GM12878 (cell line): Measurements from ENCODE around the gene XCR1. TPM values are rescaled to one million over a fixed set of nuclear protein-coding genes. Genes with fewer than 3 reads are reported as not detected.

Experiments
- ATAC-seq: fragments of 200-7000 bp; cut with Tn5 transposase; 3 replicates; pipeline ENCODE4 v1.9.1; 2020; ENCODE audit warnings: mild to moderate bottlenecking, moderate library complexity
- BruUV-seq: library from RNA; stranded (reverse); fragments of 400-500 nt; replicated peaks from 2 replicates; lab custom pipeline; 2021; lab: Mats Ljungman, UMichigan
- CTCF ChIA-PET: fragments of 300-600 bp; sonication (Branson Sonifier 250); formaldehyde crosslinking; extraction: SDS; loops from one replicate; lab custom pipeline; 2021; ENCODE audit warnings: inconsistent platforms; lab: Yijun Ruan, JAX
- POLR2A ChIA-PET: fragments of 350-600 bp; formaldehyde crosslinking; extraction: SDS; loops from one replicate; lab custom pipeline; 2021; ENCODE audit warnings: inconsistent platforms; lab: Charles Lee
- RAD21 ChIA-PET: fragments of 300-600 bp; sonication (Branson Sonifier 250); formaldehyde crosslinking; loops from one replicate; lab custom pipeline; 2023; ENCODE audit warnings: antibody characterized with exemption; ENCODE audit not compliant: unreplicated experiment; lab: Charles Lee
- SMC1A ChIA-PET: fragments of 300-600 bp; sonication (Branson Sonifier 250); formaldehyde crosslinking; loops from one replicate; lab custom pipeline; 2023; ENCODE audit not compliant: unreplicated experiment, uncharacterized antibody; lab: Charles Lee
- DNase-seq: peaks from one replicate; pipeline ENCODE4 v3.0.0-alpha.2; 2011; ENCODE audit warnings: low read depth, low spot score
- FAIRE-seq: peaks from 3 replicates; lab custom pipeline; 2011; peaks lifted over from hg19 to GRCh38; lab: Jason Lieb, UNC
- H2AFZ ChIP-seq: 2 replicates; pipeline ENCODE4 v1.6.0; 2011; ENCODE audit warnings: low read depth, low read length, control low read depth; ENCODE audit not compliant: control insufficient read depth
- H3K27ac ChIP-seq: 2 replicates; pipeline ENCODE4 v1.5.1; 2011; ENCODE audit warnings: control low read depth; ENCODE audit not compliant: control insufficient read depth, insufficient read depth
- H3K27me3 ChIP-seq, 2 experiments: replicated peaks in 1 of 2; 2 replicates each; pipeline versions ENCODE4 v1.6.0 to v1.6.1; 2011; ENCODE audit warnings: low read length in 1 of 2; ENCODE audit not compliant: control insufficient read depth in 2 of 2, insufficient read depth in 2 of 2
- H3K36me3 ChIP-seq, 2 experiments: 2 replicates each; pipeline ENCODE4 v1.5.1; 2011; ENCODE audit warnings: low read length in 1 of 2; ENCODE audit not compliant: control insufficient read depth in 2 of 2, insufficient read depth in 2 of 2
- H3K4me1 ChIP-seq: 2 replicates; pipeline ENCODE4 v1.6.1; 2011; ENCODE audit warnings: mild to moderate bottlenecking, low read length, moderate library complexity, mixed read lengths; ENCODE audit not compliant: control insufficient read depth, insufficient read depth
- H3K4me2 ChIP-seq: 2 replicates; pipeline ENCODE4 v1.6.0; 2011; ENCODE audit warnings: control low read depth; ENCODE audit not compliant: control insufficient read depth, insufficient read depth
- H3K4me3 ChIP-seq: fragments of 200-600 bp; sonication (generic); 2 replicates; pipeline ENCODE4 v1.5.1; 2016
- H3K79me2 ChIP-seq: 2 replicates; pipeline ENCODE4 v1.6.0; 2011; ENCODE audit warnings: low read length; ENCODE audit not compliant: control insufficient read depth, insufficient read depth
- H3K9ac ChIP-seq: 2 replicates; pipeline ENCODE4 v1.8.0; 2011; ENCODE audit warnings: low read length, control low read depth, mixed read lengths; ENCODE audit not compliant: control insufficient read depth, insufficient read depth
- H3K9me3 ChIP-seq: replicated peaks from 3 replicates; pipeline ENCODE4 v1.5.1; 2011; ENCODE audit warnings: mild to moderate bottlenecking, low read length; ENCODE audit not compliant: control insufficient read depth, insufficient read depth
- H4K20me1 ChIP-seq: 2 replicates; pipeline ENCODE4 v1.6.0; 2011; ENCODE audit not compliant: control insufficient read depth, insufficient read depth
- BCL3 ChIP-seq: IDR thresholded peaks from 2 replicates; pipeline ENCODE4 v1.6.1; 2011; ENCODE audit warnings: borderline replicate concordance, low read depth, mild to moderate bottlenecking, moderate library complexity, low read length; ENCODE audit not compliant: insufficient read depth, poor library complexity, severe bottlenecking
- BRCA1 ChIP-seq: IDR thresholded peaks from 2 replicates; pipeline ENCODE4 v1.6.1; 2011; ENCODE audit warnings: low read depth, low read length, improper control_type of control experiment
- CREM ChIP-seq: IDR thresholded peaks from 2 replicates; pipeline ENCODE4 v1.6.1; 2014; ENCODE audit warnings: antibody characterized with exemption, low read depth
- DPF2 ChIP-seq: fragments of 450-650 bp; IDR thresholded peaks from 2 replicates; pipeline ENCODE4 v1.6.1; 2017; ENCODE audit warnings: mild to moderate bottlenecking
- ESRRA ChIP-seq: IDR thresholded peaks from 2 replicates; pipeline ENCODE4 v1.6.1; 2012; ENCODE audit warnings: mild to moderate bottlenecking, low read length, improper control_type of control experiment
- FOS ChIP-seq: IDR thresholded peaks from 3 replicates; pipeline ENCODE4 v1.6.1; 2011; ENCODE audit warnings: borderline replicate concordance; ENCODE audit not compliant: insufficient read length; ENCODE audit errors: extremely low read depth
- IKZF2 ChIP-seq, 2 experiments: fragments of 450-650 bp; IDR thresholded peaks; 2 replicates each; pipeline ENCODE4 v1.6.1; 2017; ENCODE audit warnings: mild to moderate bottlenecking in 2 of 2, moderate library complexity in 2 of 2
- IRF3 ChIP-seq: fragments of 450-650 bp; IDR thresholded peaks from 2 replicates; pipeline ENCODE4 v1.6.1; 2014; ENCODE audit warnings: mild to moderate bottlenecking
- PML ChIP-seq: IDR thresholded peaks from 2 replicates; pipeline ENCODE4 v1.6.1; 2012; ENCODE audit warnings: low read length, inconsistent platforms
- SMARCA5 ChIP-seq: fragments of 450-650 bp; IDR thresholded peaks from 2 replicates; pipeline ENCODE4 v1.6.1; 2017; ENCODE audit warnings: mild to moderate bottlenecking
- SREBF2 ChIP-seq: IDR thresholded peaks from 2 replicates; pipeline ENCODE4 v1.6.1; 2012; ENCODE audit warnings: mild to moderate bottlenecking, low read length
- SRF ChIP-seq, 2 experiments: IDR thresholded peaks; 2 replicates each; pipeline ENCODE4 v1.6.1; 2011; ENCODE audit warnings: low read depth in 2 of 2, low read length in 2 of 2, mild to moderate bottlenecking in 1 of 2, moderate library complexity in 1 of 2
- WGBS: methylation state at CpG from one replicate; pipeline ENCODE4 v1.1.6; 2016; ENCODE audit warnings: low lambda C conversion rate; ENCODE audit not compliant: insufficient replicate concordance, insufficient coverage; ENCODE audit errors: missing lambda C conversion rate; 5-methylcytosine and 5-hydroxymethylcytosine counted together
- in situ Hi-C: fragments of 300-500 bp; cut with MboI; formaldehyde crosslinking; loops from 9 replicates; pipeline ENCODE4 v1.14.3; 2018; ENCODE audit warnings: mixed read lengths
- intact Hi-C: fragments of 100-400 bp; cut with micrococcal nuclease; formaldehyde crosslinking; loops from one replicate; pipeline ENCODE4 v1.14.2; 2022; ENCODE audit not compliant: unreplicated experiment
- polyA plus RNA-seq, 11 experiments: library from polyadenylated mRNA; depleted of rRNA in 4 of 11; unstranded in 6 of 11; stranded (reverse) in 5 of 11; fragments of >200 nt; fragmentation: Nextera tagmentation in 4 of 11; fragmentation: Illumina TruSeq in 1 of 11; extraction: Ambion mirVana in 4 of 11; extraction: Trizol in 1 of 11; gene quantifications; 1 replicate in 1 of 11; 2 replicates in 10 of 11; pipeline versions ENCODE4 v1.2.1 to v1.2.3, GENCODE V29; 2011 to 2016; ENCODE audit warnings: inconsistent platforms in 2 of 11, missing spikeins in 2 of 11, low read depth in 1 of 11
- total RNA-seq, 4 experiments: library from RNA; depleted of rRNA in 3 of 4; stranded (reverse); fragments of >200 nt in 3 of 4; fragmentation: Illumina TruSeq in 1 of 4; extraction: Trizol in 1 of 4; gene quantifications; 2 replicates each; pipeline versions ENCODE4 v1.2.1 to v1.2.3, GENCODE V29; 2013 to 2021
- TF ChIP-seq, protein P1 (sequence below): IDR thresholded peaks from 2 replicates; pipeline ENCODE4 v1.6.1; 2012; ENCODE audit warnings: mild to moderate bottlenecking, low read depth, low read length
- TF ChIP-seq, protein P2 (sequence below): fragments of 450-650 bp; IDR thresholded peaks from 2 replicates; pipeline ENCODE4 v1.6.1; 2017; ENCODE audit warnings: mild to moderate bottlenecking

The XCR1 gene
- total and polyA plus RNA-seq, 10 of the 15 experiments (the other 5 are each of a cell fraction or from before 2014, with no cell fraction given): 0.02 to 0.29 (median 0.13) TPM; not detected in 2

DNA sequence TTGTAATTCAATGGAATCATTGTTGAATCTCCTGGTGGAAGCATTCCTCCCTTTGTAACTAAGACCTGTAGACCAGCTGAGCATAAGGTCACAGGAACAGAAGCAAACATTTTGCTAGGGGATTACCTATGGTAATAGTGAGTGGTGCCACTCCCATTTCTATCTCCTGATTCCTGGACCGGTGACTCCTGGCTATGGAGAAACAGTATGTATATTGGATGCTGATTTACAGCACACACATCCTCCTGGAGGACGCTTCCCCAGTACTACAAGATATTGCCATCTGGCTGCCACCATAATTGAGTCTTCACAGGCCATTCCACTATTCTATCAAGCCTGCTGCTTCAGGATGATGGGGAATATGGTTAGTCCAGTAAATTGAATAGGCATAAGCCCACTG, 33.3 kb upstream of the XCR1 start:
- Histone ChIP-seq H3K27me3 (no peaks in the 10 kb centered on the region), H3K4me1 (peaks cover 40% of the 10 kb centered on the region), H3K9ac (no peak overlapping the region), H3K4me3 (no peak overlapping the region), H3K27ac (no peak overlapping the region), H3K9me3 (no peaks in the 10 kb centered on the region), H3K79me2 (no peaks in the 10 kb centered on the region), H2AFZ (no peak overlapping the region), H3K36me3 (no peaks in the 10 kb centered on the region), H4K20me1 (no peaks in the 10 kb centered on the region), H3K4me2 (no peak overlapping the region)
- ChIA-PET CTCF (interaction anchor here (0.6 to 3.2 kb wide), 4 partner anchors 9 to 122 kb away, joined by 3 to 19 read pairs (median 3); no protein-coding TSS in a partner anchor), RAD21 (interaction anchor here (1.0 to 1.4 kb wide), 2 partner anchors 10 to 124 kb away, joined by 3 read pairs; no protein-coding TSS in a partner anchor), POLR2A (no interaction called here), SMC1A (interaction anchor here (0.5 to 7.8 kb wide), 4 partner anchors 8 to 418 kb away, joined by 3 to 59 read pairs (median 6); no protein-coding TSS in a partner anchor)
- FAIRE-seq (no peak), ATAC-seq (no peak), DNase-seq (no peak)
- TF ChIP-seq SRF (IDR thresholded peaks at IDR 0.05; ENCODE audit: low read depth in 2 of 2, low read length in 2 of 2) (no peak), BCL3 (no peak), SMARCA5 (no peak), IRF3 (no peak), FOS (no peak), CREM (no peak), BRCA1 (no peak), SREBF2 (no peak), IKZF2 (IDR thresholded peaks at IDR 0.05) (no peak), ESRRA (no peak), DPF2 (no peak), PML (no peak)
- TF ChIP-seq, protein P1, sequence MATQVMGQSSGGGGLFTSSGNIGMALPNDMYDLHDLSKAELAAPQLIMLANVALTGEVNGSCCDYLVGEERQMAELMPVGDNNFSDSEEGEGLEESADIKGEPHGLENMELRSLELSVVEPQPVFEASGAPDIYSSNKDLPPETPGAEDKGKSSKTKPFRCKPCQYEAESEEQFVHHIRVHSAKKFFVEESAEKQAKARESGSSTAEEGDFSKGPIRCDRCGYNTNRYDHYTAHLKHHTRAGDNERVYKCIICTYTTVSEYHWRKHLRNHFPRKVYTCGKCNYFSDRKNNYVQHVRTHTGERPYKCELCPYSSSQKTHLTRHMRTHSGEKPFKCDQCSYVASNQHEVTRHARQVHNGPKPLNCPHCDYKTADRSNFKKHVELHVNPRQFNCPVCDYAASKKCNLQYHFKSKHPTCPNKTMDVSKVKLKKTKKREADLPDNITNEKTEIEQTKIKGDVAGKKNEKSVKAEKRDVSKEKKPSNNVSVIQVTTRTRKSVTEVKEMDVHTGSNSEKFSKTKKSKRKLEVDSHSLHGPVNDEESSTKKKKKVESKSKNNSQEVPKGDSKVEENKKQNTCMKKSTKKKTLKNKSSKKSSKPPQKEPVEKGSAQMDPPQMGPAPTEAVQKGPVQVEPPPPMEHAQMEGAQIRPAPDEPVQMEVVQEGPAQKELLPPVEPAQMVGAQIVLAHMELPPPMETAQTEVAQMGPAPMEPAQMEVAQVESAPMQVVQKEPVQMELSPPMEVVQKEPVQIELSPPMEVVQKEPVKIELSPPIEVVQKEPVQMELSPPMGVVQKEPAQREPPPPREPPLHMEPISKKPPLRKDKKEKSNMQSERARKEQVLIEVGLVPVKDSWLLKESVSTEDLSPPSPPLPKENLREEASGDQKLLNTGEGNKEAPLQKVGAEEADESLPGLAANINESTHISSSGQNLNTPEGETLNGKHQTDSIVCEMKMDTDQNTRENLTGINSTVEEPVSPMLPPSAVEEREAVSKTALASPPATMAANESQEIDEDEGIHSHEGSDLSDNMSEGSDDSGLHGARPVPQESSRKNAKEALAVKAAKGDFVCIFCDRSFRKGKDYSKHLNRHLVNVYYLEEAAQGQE: no peak
- TF ChIP-seq, protein P2, sequence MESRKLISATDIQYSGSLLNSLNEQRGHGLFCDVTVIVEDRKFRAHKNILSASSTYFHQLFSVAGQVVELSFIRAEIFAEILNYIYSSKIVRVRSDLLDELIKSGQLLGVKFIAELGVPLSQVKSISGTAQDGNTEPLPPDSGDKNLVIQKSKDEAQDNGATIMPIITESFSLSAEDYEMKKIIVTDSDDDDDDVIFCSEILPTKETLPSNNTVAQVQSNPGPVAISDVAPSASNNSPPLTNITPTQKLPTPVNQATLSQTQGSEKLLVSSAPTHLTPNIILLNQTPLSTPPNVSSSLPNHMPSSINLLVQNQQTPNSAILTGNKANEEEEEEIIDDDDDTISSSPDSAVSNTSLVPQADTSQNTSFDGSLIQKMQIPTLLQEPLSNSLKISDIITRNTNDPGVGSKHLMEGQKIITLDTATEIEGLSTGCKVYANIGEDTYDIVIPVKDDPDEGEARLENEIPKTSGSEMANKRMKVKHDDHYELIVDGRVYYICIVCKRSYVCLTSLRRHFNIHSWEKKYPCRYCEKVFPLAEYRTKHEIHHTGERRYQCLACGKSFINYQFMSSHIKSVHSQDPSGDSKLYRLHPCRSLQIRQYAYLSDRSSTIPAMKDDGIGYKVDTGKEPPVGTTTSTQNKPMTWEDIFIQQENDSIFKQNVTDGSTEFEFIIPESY: no peak
- no TSS peak for BruUV-seq
- in situ Hi-C loops: loop anchor here (10.0 kb wide), 1 partner anchor 306 kb away; no protein-coding TSS in a partner anchor
- intact Hi-C loops: no loop called here
- WGBS: 80% methylated on average over 2 of the region's 2 CpGs
